NCI-H1048 (cell line): ENCODE results near the gene TMEM132C.

Experiments used
- DNase-seq: peaks from one replicate; lab custom pipeline; 2025; lab: John Stamatoyannopoulos, UW

TMEM132C gene

GRCh38 chr12:128707488-128707887, 440.5 kb downstream of the TMEM132C start:
- DNase-seq, result no peak

GRCh38 chr12:128708789-128709188, 441.8 kb downstream of the TMEM132C start:
- DNase-seq, result no peak

GRCh38 chr12:128709660-128710059, 442.7 kb downstream of the TMEM132C start:
- DNase-seq, result no peak

- no peak for DNase-seq
Observed at GRCh38 chr12:128711486-128711885, 444.5 kb downstream of the TMEM132C start.

GRCh38 chr12:128712622-128713021, 445.7 kb downstream of the TMEM132C start:
- no peak for DNase-seq

GRCh38 chr12:128715485-128715884, 448.5 kb downstream of the TMEM132C start:
- no peak for DNase-seq

- DNase-seq, result no peak
Observed at GRCh38 chr12:128724468-128725046, 457.6 kb downstream of the TMEM132C start.

GRCh38 chr12:128726886-128727285, 459.9 kb downstream of the TMEM132C start:
- no peak for DNase-seq

- no peak for DNase-seq
Observed at GRCh38 chr12:128727461-128727860, 460.5 kb downstream of the TMEM132C start.

GRCh38 chr12:128727999-128728398, 461.0 kb downstream of the TMEM132C start:
- no peak for DNase-seq

GRCh38 chr12:128729628-128730121, 462.7 kb downstream of the TMEM132C start:
- no peak for DNase-seq

- no peak for DNase-seq
Observed at GRCh38 chr12:128734371-128734770, 467.4 kb downstream of the TMEM132C start.

- no peak for DNase-seq
Observed at GRCh38 chr12:128737292-128737966, 470.5 kb downstream of the TMEM132C start.

- no peak for DNase-seq
Observed at GRCh38 chr12:128743916-128744315, 476.9 kb downstream of the TMEM132C start.

GRCh38 chr12:128745772-128746689, 479.1 kb downstream of the TMEM132C start:
- DNase-seq, result no peak

GRCh38 chr12:128747441-128747840, 480.5 kb downstream of the TMEM132C start:
- DNase-seq, result no peak

GRCh38 chr12:128752386-128752785, 485.4 kb downstream of the TMEM132C start:
- DNase-seq, result no peak

GRCh38 chr12:128753438-128753837, 486.5 kb downstream of the TMEM132C start:
- no peak for DNase-seq

- DNase-seq, result no peak
Observed at GRCh38 chr12:128754275-128754674, 487.3 kb downstream of the TMEM132C start.

GRCh38 chr12:128755566-128755965, 488.6 kb downstream of the TMEM132C start:
- no peak for DNase-seq
